Astrocyte (in vitro differentiated cells and primary cell): ENCODE results near the gene RAD51B.

Experiments
- CTCF ChIP-seq: IDR thresholded peaks from 2 replicates; pipeline ENCODE4 v1.5.1; 2011; ENCODE audit warnings: low read depth, mild to moderate bottlenecking, inconsistent platforms, low read length, moderate library complexity; ENCODE audit not compliant: insufficient read depth
- EZH2 ChIP-seq: IDR thresholded peaks from 2 replicates; pipeline ENCODE4 v1.6.1; 2012; ENCODE audit warnings: mild to moderate bottlenecking, low read length, inconsistent platforms; ENCODE audit not compliant: insufficient read depth

- TF ChIP-seq CTCF (no peak), EZH2 (no peak)
Observed at GRCh38 chr14:68398370-68398769, 578.8 kb downstream of the RAD51B start.
